Heart left ventricle (tissue), 13 donors: ENCODE measurements around the gene ZNF576.

ENCODE experiments used
- CTCF ChIP-seq, 12 donors: fragments of 200-600 bp; sonication (generic) in 4 of 12; IDR thresholded peaks; one replicate each; pipeline versions ENCODE4 v1.5.0 to v1.8.0; 2018 to 2022; ENCODE audit warnings: antibody characterized with exemption in 12 of 12, mild to moderate bottlenecking in 5 of 12
- POLR2A ChIP-seq, 2 donors: fragments of 450-650 bp; IDR thresholded peaks; one replicate each; pipeline ENCODE4 v1.6.1; 2017; ENCODE audit warnings: antibody characterized with exemption in 2 of 2, mild to moderate bottlenecking in 2 of 2, moderate library complexity in 2 of 2
- donor health status: ischemic (EF 13 %, LVEDD 7.1; RV severe dilation, severe dysfunction).
- donor health status: DM: no; HTN: yes; CAD: no.
- donor health status: DM: no; HTN: no; CAD: no.
- donor health status: ischemic (EF 25% LVEDD 6.9; RV normal size, moderate dysfunction).
- donor health status: ischemic (EF 25% LVEDD 5.7; RV mildly dilated, moderate dysfunction).
- donor health status: ischemic (EF 35%, LVEDD 5.7; RV mildly dilated, moderate dysfunction).
- donor health status: nonischemic (EF 11% LVEDD 7.7; RV severe dilation, severe dysfunction).
- donor health status: DM: yes; HTN: yes; CAD: no.
- donor health status: PGD.
- donor health status: ischemic (EF 29% LVEDD 5.4; RV normal size, mild dysfunction).
- donor health status: nonischemic (EF 23%, LVEDD 6.1; RV moderate dilation, normal function).

- TF ChIP-seq CTCF (IDR thresholded peaks at IDR 0.05) (no peak), POLR2A (IDR thresholded peaks at IDR 0.05) (no peak)
Observed at GRCh38 chr19:43562698-43563241, 33.6 kb upstream of the ZNF576 start.
